GM12892 (cell line): Measurements from ENCODE around the gene TRDN.

Source experiments
- POLR2A ChIP-seq: IDR thresholded peaks from 2 replicates; pipeline ENCODE4 v1.6.1; 2011; ENCODE audit warnings: low read depth, low read length, control low read depth
- POLR2AphosphoS5 ChIP-seq: IDR thresholded peaks from 2 replicates; pipeline ENCODE4 v1.6.1; 2011; ENCODE audit warnings: low read depth, low read length, control low read depth
- TAF1 ChIP-seq: IDR thresholded peaks from 2 replicates; pipeline ENCODE4 v1.6.1; 2011; ENCODE audit warnings: low read depth, mild to moderate bottlenecking, control low read depth, low read length, borderline replicate concordance

DNA sequence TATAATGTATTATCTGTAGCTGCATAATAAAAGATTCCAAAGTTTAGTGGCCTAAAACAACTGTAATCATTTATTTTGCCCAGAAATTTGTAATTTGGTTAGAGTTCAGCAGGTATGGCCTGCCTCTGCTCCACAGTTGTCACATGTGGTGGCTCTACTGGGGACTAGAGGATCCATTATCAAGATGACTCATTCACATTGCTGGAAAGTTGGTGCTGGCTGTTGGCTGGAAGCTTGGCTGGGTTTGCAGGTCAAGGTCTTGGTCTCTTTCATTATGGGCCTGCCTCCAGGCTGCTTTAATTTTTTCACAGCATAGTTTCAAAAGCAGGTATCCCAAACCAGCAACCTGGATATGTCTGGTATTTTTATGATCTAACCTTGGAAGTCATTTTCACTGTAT lies 17.6 kb downstream of the TRDN start:
- TF ChIP-seq POLR2AphosphoS5 = no peak
- no peak for TF ChIP-seq TAF1
- TF ChIP-seq POLR2A = no peak
